ENCODE results near the gene TSPAN16.
"Not testable (repeated sequence)": the region's sequence is repeated elsewhere in the genome, so short reads cannot be mapped to it uniquely, and the experiment has no call there.

The TSPAN16 gene

DNA sequence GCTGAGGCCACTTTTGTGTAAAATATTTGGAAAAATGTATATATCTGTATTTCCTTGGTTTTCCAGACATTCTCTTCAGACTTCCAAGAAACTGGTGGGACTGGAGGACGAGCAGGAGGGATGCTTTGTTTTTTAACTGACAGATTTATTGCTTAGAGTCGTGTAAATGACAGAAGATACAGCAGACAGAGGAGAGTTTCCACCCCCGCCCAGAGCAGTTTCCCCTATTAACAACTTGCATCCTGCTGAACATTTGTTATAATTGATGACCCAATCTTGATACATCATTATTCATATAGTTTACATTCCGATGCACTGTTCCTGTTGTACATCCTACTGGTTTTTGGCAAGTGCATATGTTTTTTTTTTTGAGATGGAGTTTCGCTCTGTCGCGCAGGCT is 26.6 kb upstream of the TSPAN16 start:
- DNase-seq = no peak

DNA sequence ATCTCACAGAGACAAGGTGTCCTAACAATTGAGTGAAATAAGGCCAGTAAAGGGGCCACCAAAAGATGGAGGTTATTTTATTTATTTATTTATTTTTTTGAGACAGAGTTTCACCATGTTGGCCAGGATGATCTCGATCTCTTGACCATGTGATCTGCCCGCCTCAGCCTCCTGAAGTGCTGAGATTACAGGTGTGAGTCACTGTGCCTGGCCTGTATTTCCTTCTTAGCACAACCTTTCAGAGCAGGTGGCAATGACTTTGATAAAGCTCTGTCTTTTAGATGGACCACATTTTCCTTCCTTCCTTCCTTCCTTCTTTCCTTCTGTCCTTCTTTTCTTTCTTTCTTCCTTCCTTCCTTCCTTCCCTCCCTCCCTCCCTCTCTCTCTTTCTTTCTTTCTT is 22.7 kb upstream of the TSPAN16 start:
- no peak for DNase-seq

DNA sequence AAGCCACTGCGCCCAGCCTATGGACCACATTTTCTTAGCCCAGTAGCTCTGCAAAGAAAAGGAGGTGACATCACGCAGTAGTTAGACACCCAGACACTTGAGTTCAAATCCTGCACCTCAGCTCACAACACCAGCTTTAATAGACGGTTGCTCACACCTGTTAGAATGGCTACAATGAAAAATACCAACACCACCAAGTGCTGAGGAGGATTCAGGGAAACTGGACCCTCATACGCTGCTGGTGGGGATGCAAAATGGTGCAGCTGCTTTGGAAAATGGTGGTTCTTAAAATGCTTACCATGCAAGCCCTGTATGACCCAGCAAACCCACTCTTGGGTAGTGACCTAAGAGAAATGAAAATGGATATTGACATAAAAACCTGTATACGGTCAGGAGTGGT is 22.0 kb upstream of the TSPAN16 start:
- no peak for DNase-seq

DNA sequence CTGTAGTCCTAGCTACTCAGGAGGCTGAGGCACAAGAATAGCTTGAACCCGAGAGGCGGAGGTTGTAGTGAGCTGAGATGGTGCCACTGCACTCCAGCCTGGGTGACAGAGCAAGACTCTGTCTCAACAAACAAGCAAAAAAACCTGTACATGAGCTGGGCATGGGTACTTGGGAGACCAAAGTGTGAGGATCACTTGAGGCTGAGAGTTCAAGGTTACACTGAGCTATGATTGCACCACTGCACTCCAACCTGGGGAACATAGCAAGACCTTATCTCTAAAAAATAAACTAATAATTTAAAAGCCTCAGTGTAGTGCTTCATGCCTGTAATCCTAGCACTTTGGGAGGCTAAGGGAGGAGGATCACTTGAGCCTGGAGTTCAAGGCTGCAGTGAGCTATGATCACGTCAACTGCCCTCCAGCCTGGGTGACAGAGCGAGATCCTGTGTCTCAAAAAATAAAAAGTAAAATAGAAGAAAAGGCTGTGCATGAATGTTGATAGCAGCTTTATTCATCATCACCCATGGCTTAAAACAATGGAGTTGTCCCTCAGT is 21.4 kb upstream of the TSPAN16 start:
- no peak for DNase-seq

DNA sequence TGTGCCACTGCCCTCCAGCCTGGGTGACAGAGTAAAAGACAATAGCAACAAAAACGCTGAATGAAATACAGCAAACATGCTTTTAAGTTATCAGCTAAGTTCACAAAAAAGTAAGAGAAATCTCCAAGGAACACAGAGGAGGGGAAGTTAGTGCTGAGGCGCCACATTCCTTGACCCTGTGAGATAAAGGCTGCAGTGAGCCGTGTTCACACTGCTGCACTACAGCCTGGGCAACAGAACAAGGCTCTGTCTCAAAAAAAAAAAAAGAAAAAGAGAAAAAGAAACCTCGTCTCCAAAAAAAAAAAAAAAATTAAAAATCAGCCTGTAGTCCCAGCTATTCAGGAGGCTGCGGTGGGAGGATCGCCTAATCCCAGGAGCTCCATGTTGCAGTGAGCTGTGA is 17.3 kb upstream of the TSPAN16 start:
- no peak for DNase-seq

DNA sequence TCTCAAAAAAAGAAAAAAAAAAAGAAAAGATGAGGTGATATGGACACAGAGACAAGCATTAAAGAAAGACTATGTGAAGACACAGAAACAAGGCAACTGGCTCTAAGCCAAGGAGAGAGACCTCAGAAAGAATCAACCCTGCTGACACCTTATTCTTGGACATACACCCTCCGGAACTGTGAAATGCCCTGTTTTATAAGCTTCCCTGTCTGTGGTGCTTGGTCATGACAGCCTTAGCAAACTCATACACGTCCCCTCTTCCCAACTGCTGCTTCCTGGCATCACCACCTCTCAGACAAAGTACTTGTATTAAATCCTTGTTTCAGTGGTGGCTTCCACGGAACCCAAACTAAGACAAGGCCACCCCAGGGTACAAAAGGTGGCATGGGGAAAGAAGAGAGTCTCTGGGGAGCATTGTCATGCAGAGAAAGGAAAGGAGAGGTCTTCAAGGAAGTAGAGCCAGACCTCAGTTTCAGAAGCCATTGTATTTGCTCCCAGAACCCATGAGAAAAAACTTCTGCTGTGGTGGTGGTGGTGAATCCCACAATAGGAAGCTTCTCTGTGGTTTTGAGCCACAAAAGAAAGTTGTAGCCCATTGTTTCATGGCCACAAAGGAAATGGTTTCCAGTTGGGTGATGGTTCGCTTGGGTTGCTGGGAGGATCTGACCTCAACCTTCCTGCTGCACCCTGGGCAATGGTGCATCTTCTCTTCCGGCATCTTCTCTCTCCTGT is 16.3 kb upstream of the TSPAN16 start:
- DNase-seq = peak; percentile 24

DNA sequence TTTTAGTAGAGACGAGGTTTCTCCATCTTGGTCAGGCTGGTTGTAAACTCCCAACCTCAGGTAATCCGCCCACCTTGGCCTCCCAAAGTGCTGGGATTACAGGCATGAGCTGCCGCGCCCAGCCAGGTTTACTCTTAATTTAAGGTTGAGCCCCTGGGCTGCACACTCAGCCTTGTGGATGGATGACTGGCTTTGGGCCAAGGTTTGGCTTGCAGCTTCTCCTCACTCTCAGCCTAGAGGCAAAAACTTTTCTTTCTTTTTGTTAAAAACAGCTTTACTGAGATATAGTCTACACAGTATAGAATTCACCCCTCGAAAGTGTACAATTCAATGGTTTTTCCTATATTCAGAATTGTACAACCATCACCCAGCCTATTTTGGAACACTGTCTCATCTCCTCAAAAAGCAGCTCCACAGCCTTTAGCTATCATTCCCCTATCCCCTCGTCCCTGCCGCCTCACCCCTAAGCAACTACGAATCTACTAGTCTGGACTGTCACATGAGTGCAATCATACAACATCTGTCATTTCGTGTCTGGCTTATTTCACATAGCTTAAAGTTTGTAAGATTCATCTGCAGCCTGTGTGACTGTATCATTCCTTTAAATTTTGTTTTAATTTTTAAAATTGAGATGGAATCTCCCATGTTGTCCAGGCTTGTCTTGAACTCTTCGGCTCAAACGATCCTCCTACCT is 14.5 kb upstream of the TSPAN16 start:
- DNase-seq = no peak

DNA sequence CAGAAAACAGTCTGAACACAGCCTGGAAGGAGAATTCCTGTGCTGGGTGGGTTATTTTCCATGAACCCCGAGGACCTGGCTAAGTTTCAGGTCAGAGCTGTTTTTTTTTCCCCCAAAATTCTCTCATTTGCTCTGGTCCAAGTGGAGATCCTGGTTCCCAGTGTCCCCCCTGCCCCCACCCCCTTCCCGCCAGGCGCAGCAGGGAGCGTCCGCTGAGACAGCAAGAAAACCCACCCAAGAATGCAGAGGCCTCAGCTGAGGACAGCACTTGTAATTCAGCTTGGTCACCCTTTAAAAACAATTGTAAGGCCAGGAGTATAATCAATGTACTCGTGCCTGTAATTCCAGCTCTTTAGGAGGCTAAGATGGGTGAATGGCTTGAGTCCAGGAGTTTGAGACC is 11.4 kb upstream of the TSPAN16 start:
- DNase-seq = no peak

DNA sequence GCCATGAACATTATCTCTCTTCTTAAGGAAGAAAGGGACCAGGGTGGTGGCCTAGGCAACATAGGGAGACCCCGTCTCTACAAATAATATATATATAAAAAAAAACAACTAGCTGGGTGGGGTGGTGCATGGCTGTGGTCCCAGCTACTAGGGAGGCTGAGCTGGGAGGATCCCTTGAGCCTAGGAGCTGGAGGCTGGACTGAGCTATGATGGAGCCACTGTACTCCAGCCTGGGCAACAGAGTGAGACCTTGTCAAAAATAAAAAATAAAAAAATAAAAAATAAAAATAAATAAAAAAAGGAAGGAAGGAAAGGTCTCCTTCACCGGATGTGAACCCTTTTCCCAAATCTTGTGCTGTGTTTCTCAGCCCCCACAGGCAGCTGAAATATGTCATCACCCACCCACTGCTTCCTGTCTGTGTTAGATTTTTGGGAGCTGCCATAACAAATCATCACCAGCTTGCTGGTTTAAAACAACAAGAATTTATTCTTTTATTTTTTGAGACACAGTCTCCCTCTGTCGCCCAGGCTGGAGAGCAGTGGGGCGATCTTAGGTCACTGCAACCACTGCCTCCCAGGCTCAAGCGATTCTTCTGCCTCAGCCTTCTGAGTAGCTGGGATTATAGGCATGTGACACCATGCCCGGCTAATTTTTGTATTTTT is 9.5 kb upstream of the TSPAN16 start:
- DNase-seq = no peak

DNA sequence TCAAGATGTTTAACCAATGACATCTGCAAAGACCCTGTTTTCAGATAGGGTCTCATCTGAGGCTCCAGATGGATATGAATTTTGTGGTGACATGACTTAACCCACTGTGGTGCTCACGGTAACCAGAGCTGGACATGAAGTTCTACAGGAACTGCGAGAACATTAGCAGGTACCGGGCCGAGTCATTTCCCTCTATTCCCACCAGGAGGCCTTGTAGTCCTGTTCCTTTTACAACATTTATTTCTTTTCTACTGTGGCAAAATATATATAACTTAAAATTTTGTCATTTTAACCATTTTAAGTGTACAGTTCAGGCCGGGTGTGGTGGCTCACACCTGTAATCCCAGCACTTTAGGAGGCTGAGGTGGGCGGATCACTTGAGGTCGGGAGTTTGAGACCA is 7.6 kb upstream of the TSPAN16 start:
- DNase-seq = no peak

DNA sequence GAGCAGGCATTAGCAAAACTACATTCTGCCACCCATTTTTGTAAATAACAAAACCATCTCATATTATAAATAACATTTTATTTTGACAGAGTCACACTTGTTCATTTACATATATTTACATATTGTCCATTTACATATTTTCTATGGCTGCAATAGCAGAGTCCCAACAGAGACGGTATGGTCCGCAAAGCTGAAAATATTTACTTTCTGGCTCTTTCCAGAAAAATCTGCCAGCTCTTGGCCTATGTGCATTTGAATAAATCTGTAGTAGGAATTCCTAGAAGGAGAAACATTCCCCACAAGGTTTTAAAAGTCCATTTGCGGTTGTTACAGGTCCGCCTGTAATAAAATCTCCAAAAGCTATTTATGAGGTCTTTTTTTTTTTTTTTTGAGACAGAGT is 5.7 kb upstream of the TSPAN16 start:
- no peak for DNase-seq

DNA sequence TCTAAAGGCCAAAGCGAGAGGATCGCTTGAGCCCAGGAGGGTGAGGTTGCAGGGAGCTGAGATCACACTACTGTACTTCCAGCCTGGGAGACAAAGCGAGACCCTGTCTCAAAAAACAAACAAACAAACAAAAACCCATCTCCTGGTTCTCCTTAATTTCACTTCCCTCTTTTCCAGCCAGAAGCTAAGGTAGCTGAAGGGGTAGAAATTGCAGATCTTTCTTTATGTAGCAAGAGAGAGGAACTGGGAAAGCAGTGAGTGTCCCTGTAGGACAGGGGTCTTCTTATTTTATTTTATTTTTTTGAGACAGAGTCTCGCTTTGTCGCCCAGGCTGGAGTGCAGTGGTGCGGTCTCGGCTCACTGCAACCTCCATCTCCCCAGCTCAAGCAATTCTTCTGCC is 4.5 kb upstream of the TSPAN16 start:
- no peak for DNase-seq

DNA sequence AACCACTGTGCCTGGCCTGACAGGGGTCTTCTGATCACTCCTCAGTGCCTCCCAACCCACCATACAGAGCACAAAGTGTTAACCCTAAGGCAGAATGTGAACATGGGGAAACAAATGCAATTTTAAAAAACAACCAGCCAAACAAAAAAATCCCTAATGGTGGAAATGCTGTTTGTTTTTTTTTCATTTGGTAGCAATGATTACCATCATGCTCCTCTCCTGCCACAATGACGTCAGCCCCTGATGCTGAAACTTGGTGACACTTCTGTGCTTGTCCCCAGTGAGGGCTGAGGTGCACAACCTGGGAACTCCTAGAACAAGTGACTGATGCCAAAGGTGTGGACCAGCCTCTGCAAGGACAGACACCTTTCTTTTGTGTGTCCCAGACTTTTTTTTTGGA is 4.0 kb upstream of the TSPAN16 start:
- no peak for DNase-seq

DNA sequence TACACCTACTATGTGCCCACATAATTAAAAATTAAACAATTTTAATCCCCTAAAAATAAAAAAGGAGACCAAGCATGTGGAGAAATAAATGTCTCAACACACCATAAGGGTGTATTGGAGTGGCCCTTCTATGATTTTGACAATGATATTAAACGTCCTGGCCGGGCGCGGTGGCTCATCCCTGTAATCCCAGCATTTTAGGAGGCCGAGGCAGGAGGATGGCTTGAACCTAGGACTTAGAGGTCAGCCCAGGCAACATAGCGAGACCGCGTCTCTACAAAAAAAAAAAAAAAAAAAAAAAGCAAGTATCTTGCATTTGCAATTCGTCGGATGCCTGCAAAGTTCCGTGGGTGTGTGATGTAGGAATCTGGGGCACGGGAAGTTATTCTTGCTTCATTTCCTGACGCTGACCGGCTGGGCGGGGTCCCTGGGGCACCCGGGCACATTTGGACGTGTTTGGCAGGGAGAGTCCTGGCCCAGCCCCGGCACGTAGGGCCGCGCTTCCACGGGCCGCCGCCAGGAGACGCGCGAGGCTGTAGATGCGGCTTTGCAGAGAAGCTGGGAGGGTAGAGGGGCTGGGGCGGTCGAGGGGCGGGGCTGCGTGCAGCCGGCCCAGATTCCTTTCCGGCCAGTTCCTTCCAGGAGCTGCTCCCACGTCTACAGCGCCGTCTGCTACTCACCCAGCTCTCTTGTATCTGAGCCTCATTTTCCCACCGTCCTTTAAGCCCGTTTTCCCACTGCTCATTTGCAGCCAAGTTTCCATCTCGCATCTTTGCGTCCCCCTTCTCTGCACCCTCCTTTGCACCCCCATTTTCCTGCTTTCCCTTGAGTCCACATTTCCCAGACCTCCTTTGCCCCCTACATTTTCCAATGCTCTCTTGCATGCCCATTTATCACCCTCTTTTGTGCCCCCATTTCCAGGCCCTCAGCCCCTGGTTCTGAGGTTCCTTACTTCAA is 2.2 kb upstream of the TSPAN16 start:
- peak; percentile 90 for DNase-seq

DNA sequence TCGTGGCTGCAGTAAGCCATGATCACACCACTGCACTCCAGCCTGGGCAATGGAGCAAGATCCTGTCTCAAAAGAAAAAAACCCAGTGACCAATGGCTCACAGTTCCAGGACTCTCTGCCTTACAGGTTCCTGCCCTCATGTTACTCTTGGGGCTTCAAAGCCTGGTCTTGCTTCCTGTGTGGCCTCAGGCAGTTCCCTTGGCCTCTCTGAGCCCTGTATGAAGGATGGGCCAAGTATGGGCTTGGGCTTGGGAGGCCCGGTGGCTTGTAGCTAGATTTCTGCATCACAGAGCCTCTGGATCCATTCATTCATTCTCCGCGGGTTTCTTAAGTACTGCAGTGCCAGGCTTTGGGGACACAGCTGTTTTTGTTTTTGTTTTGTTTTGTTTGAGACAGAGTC is 780 bp upstream of the TSPAN16 start:
- no peak for DNase-seq

DNA sequence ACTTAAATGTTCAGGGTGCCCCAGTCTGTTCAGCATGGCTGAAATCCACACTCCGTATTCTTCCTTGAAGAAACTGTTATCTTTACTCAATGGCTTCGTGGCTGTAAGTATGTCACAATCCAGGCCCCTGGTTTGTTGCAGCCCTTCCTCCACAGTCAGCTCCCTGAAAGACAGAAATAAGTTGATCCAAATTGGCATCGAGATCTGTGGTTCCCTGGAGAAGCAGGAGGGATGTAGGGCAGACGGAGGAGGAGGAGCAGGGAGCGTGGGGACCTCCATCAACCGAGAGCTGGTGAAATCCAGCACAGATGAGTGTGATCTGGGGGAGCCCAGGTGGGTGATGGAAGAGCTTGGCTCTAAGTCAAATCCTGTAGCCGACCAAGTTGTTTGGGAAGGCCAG is 304 bp downstream of the TSPAN16 start:
- DNase-seq = no peak

DNA sequence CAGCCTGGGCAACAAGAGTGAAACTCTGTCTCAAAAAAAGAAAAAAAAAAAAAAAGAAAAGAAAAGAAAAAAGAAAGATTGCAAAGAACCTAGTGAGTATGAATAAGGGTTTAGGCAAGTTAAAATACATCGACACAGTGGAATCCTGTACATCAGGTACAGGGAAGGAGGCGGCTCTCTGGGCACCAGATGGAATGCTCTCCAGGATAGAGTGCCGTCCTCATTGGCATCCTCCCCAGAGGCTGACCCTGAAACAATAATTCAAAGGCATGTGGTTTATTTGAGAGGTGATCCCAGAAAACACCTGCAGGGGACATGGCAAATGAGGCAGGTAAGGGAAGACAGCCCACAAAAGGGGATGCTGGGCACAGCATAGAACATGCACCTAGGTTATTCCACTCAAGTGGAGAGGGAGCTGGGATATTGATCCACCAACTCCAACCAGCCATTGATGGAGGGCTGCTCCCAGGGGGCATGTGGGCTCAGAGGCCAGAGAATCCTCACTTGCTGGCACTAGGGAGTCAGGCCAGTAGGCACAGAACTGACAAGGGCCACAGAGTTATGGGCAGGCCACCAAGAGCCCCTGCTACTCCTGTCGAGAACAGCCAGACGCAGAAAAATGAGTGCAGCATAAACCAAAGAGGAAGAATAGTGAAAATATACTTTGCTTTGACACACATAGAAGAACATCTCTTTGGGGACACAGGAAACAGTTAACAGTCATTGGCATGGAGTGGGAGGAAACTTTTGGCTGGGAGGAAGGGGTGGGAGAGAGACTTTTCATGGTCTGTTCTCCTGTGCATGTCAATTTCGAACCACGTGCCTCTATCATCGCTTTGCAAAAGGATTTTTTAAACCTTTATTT is 4.2 kb downstream of the TSPAN16 start:
- DNase-seq = no peak

DNA sequence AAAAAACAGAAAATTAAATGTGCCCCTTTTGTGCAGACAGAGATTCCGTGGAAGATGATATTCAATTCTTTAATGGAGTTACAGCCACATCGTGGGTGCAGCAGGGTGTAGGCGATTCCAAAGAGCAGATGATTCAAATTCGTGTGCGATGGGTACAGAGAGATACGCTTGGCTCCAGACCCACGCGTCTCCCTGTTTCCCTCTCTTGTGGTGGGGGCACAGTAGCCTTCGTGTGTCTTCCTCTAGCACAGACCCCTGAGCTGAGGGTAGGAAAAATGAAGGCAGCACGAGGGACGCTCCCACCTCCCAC is 4.8 kb downstream of the TSPAN16 start:
- DNase-seq = no peak

DNA sequence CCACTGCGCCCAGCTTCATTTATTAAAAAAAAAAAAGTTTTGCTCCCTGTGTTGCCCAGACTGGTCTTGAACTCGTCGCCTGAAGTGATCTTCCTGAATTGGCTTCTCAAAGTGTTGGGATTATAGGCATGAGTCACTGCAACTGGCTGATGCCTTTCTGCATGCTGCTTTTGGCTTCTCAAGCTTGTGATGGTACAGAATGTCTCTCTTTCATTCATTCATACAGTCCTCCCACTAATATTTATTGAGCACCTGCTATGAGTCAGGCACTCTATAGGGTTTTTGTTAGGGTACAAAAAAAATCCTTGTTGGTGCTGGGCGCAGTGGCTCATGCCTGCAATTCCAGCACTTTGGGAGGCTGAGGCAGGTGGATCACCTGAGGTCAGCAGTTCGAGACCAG is 9.0 kb downstream of the TSPAN16 start:
- DNase-seq = no peak

DNA sequence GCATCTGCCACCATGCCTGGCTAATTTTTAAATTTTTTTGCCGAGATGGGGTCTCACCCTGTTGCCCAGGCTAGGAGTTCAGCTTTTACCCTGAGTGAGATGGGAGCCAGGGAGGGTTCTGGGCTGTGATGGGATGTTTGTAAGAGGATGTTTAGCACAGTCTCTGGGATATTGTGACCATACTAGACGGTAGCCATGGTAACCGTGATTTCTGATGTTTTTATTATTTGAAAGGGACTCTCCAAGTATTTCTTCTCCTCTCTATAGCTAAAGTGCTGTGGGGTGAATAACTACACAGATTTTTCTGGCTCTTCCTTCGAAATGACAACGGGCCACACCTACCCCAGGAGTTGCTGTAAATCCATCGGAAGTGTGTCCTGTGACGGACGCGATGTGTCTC is 10.4 kb downstream of the TSPAN16 start:
- no peak for DNase-seq

DNA sequence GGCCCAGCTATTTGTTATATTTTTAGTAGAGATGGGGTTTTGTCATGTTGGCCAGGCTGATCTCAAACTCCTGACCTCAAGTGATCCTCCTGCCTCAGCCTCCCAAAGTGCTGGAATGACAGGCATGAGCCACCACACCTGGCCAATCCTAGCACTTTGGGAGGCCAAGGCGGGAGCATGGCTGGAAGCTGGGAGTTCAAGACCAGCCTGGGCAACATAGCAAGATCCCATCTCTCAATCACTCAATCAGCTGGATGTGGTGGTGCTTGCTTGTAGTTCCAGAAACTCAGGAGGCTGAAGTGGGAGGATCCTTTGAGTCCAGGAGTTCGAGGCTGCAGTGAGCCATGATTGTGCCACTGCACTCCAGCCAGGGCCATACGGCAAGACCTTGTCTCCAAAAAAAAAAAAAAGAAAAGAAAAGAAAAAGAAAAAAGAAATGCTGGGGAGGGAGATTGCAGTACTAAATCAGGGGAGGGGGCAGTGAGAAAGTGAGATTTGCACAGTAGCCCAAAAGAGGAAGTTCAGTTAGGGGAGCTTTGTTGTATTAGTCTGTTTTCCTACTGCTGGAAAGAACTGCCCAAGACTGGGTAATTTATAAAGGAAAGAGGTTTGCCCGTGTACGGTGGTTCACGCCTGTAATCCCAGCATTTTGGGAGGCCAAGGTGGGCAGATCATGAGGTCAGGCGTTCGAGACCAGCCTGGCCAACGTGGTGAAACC is 24.5 kb downstream of the TSPAN16 start:
- not testable (repeated sequence) for DNase-seq

All from activated CD4-positive, alpha-beta T cell treated with anti-CD3 and anti-CD28 coated beads for 48 hours (primary cell).